HL-60 (cell line): Measurements from ENCODE around the gene PTPRN2.

ENCODE experiments used
- DNase-seq, 2 experiments: peaks; one replicate each; pipeline ENCODE4 v3.0.0-alpha.2; 2010 to 2020; ENCODE audit warnings: low read depth in 1 of 2, low spot score in 1 of 2
- H3K27ac ChIP-seq: fragments of 250-450 bp; sonication (Bioruptor Pico); replicated peaks from 2 replicates; pipeline ENCODE4 v1.5.1; 2020; ENCODE audit warnings: mild to moderate bottlenecking, moderate library complexity
- H3K27me3 ChIP-seq: fragments of 250-450 bp; sonication (Bioruptor Pico); 2 replicates; pipeline ENCODE4 v1.5.1; 2021; ENCODE audit warnings: mild to moderate bottlenecking, moderate library complexity; ENCODE audit not compliant: insufficient read depth, poor library complexity, severe bottlenecking
- H3K4me3 ChIP-seq: replicated peaks from 2 replicates; pipeline ENCODE4 v1.5.1; 2011; ENCODE audit warnings: mild to moderate bottlenecking, control low read depth, low read length; ENCODE audit not compliant: insufficient read depth
- GABPA ChIP-seq: IDR thresholded peaks from 2 replicates; pipeline ENCODE4 v1.6.1; 2012; ENCODE audit warnings: low read depth
- POLR2AphosphoS5 ChIP-seq: IDR thresholded peaks from 2 replicates; pipeline ENCODE4 v1.6.1; 2012; ENCODE audit warnings: low read depth
- SPI1 ChIP-seq: IDR thresholded peaks from 2 replicates; pipeline ENCODE4 v1.6.1; 2012; ENCODE audit warnings: low read depth, mild to moderate bottlenecking, borderline replicate concordance
- TF ChIP-seq, protein P1 (sequence below): IDR thresholded peaks from 2 replicates; pipeline ENCODE4 v1.6.1; 2012; ENCODE audit warnings: low read depth; ENCODE audit not compliant: insufficient replicate concordance
- TF ChIP-seq, protein P2 (sequence below): IDR thresholded peaks from one replicate; pipeline ENCODE4 v1.5.1; 2011; ENCODE audit warnings: low read length, control low read depth, inconsistent platforms; ENCODE audit not compliant: insufficient read depth

The PTPRN2 gene

DNA sequence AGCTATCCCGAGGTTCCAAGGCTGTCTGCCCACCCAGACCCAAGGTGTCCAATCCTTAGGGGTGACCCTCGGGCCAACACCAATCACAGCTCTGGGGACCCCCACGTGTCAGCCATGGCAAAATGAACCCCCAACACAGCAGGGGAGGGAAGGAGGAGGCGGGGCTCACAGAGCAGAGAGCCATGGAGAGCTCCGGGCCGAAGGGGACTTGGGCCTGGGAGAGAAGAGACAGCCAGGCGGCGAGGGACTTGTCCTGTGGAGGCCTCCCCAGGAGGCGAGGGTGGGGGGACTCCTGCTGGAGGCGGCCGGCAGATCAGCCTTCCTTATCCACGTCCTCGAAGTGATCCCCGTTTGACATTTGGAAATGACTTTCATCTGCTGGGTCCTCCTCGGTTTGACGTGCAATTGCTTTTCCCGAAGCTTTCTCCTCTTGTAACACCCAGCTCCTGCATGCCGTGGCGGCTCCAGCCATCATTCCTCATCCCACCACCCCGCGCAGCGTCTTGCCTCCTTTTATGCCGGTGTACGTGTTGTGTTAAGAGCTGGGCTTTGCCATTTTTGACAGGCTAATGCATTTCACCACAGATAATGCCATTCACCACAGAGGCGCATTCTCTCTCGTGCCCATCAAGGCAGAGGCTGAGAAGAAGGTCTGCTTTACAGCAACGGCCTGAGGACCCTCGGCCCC, 913.5 kb downstream of the PTPRN2 start:
- TF ChIP-seq POLR2AphosphoS5 (no peak), GABPA (no peak), SPI1 (no peak)
- TF ChIP-seq, protein P1, sequence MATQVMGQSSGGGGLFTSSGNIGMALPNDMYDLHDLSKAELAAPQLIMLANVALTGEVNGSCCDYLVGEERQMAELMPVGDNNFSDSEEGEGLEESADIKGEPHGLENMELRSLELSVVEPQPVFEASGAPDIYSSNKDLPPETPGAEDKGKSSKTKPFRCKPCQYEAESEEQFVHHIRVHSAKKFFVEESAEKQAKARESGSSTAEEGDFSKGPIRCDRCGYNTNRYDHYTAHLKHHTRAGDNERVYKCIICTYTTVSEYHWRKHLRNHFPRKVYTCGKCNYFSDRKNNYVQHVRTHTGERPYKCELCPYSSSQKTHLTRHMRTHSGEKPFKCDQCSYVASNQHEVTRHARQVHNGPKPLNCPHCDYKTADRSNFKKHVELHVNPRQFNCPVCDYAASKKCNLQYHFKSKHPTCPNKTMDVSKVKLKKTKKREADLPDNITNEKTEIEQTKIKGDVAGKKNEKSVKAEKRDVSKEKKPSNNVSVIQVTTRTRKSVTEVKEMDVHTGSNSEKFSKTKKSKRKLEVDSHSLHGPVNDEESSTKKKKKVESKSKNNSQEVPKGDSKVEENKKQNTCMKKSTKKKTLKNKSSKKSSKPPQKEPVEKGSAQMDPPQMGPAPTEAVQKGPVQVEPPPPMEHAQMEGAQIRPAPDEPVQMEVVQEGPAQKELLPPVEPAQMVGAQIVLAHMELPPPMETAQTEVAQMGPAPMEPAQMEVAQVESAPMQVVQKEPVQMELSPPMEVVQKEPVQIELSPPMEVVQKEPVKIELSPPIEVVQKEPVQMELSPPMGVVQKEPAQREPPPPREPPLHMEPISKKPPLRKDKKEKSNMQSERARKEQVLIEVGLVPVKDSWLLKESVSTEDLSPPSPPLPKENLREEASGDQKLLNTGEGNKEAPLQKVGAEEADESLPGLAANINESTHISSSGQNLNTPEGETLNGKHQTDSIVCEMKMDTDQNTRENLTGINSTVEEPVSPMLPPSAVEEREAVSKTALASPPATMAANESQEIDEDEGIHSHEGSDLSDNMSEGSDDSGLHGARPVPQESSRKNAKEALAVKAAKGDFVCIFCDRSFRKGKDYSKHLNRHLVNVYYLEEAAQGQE, result no peak
- TF ChIP-seq, protein P2, sequence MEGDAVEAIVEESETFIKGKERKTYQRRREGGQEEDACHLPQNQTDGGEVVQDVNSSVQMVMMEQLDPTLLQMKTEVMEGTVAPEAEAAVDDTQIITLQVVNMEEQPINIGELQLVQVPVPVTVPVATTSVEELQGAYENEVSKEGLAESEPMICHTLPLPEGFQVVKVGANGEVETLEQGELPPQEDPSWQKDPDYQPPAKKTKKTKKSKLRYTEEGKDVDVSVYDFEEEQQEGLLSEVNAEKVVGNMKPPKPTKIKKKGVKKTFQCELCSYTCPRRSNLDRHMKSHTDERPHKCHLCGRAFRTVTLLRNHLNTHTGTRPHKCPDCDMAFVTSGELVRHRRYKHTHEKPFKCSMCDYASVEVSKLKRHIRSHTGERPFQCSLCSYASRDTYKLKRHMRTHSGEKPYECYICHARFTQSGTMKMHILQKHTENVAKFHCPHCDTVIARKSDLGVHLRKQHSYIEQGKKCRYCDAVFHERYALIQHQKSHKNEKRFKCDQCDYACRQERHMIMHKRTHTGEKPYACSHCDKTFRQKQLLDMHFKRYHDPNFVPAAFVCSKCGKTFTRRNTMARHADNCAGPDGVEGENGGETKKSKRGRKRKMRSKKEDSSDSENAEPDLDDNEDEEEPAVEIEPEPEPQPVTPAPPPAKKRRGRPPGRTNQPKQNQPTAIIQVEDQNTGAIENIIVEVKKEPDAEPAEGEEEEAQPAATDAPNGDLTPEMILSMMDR, result no peak
- DNase-seq, result no peak
- Histone ChIP-seq H3K4me3 (no peak overlapping the region), H3K27ac (no peak overlapping the region), H3K27me3 (peaks cover 17% of the 10 kb centered on the region)

DNA sequence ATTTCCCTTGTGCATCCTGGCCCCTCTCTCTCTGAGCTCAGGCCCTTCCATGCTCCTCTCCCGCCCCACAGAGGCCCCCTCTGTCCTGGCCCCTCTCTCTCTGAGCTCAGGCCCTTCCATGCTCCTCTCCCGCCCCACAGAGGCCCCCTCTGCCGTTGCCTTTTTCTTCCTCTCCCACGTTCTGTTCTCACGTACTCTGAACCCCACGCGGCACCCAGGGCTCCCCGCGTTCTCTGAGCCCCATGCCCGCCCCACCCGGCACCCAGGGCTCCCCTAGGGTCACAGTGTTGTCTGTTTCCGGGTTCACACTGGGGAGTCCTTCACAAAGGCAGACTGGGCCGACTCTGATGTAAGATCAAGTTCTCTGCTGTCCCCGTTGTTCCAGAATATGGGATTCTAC, 914.0 kb downstream of the PTPRN2 start:
- TF ChIP-seq POLR2AphosphoS5, result no peak
- TF ChIP-seq SPI1, result no peak
- TF ChIP-seq, protein P1, result no peak
- TF ChIP-seq, protein P2, result no peak
- no peak for TF ChIP-seq GABPA
- no peak overlapping the region for H3K4me3 ChIP-seq
- no peak for DNase-seq
- H3K27me3 ChIP-seq, result peaks cover 14% of the 10 kb centered on the region
- no peak overlapping the region for H3K27ac ChIP-seq

DNA sequence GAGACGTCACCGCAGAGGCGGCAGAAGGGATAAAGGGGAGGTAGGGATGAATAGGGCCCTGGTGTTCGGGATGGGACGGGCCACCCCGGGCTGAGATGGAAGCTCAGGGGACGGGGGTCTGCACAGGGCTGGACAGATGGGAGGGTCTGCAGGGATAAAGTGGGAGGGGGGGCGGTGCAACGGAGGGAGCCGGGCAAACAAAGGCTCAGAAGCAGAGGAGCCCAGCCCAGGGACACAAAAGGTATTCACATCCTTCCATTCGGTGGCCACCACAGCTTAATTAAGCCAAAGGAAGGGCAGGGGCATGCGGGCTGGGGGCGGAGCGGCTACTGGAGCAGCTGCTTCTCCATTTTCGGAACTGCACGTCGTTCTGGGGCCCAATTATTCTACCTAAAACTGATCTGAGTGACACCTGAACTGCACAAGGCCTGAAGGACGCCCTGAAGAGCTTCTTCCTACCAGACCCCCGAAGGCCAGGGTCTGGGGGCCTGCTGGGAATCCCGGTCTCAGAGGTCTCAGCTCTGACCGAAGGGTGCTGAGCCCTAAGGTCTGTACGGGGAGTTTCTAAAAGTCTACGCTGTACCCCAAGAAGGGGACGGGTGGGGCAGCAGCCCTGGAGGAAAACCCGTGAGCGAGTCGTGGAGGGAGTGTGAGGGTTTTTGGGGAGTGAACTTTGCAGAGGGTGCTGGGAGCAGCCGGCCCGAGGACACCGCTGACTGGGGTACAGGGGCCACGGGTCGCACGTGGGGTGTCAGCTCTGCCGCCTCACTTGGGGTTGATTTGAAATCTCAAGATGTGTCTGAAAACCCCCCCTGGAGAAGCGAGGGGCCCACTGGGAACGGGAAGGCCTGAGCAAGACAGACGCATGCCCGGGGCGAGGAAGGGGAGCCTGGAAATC, 916.0 kb downstream of the PTPRN2 start:
- no peak overlapping the region for H3K4me3 ChIP-seq
- no peak for DNase-seq
- TF ChIP-seq SPI1, result no peak
- TF ChIP-seq, protein P2, result no peak
- no peak for TF ChIP-seq POLR2AphosphoS5
- TF ChIP-seq, protein P1, result no peak
- no peak for TF ChIP-seq GABPA
- H3K27me3 ChIP-seq, result peaks cover 3% of the 10 kb centered on the region
- H3K27ac ChIP-seq, result no peak overlapping the region
